GM10248 (cell line): ENCODE data around the gene ANKAR.

Source experiments
- CTCF ChIA-PET: fragments of 300-600 bp; sonication (Branson Sonifier 250); formaldehyde crosslinking; extraction: SDS; loops from one replicate; lab custom pipeline; 2021; ENCODE audit warnings: antibody characterized with exemption; lab: Yijun Ruan, JAX
- POLR2A ChIA-PET: fragments of 350-650 bp; sonication (Branson Sonifier 250); formaldehyde crosslinking; extraction: SDS; loops from one replicate; lab custom pipeline; 2020; ENCODE audit warnings: antibody characterized with exemption; lab: Yijun Ruan, JAX
- DNase-seq: peaks from one replicate; pipeline ENCODE4 v3.0.0; 2012; ENCODE audit errors: extremely low spot score
- CTCF ChIP-seq: IDR thresholded peaks from 2 replicates; pipeline ENCODE4 v1.5.1; 2012; ENCODE audit warnings: mild to moderate bottlenecking, low read depth; ENCODE audit errors: extremely low read depth, missing control alignments, control extremely low read depth

Gene ANKAR

DNA sequence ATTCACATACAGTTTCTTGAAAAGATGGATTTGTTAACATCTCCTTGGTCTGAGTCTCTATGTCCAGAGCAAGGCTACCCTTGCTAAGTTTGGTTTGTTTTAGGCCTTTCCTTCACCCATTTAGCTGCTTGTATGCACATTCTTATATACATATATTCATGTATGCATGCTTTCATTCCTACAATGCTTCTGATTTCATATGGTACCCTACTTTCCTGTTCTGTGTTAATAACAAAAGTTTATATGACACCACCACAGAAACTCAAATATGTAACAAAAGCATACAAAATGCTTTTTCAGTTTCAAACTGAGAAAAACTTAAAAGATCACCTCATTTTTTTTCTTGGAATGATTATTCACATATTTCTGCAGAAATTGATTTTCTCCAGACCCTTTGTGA is 48.7 kb downstream of the ANKAR start:
- ChIA-PET POLR2A (no interaction called here), CTCF (interaction anchor here (1.2 to 1.8 kb wide), 3 partner anchors 16 to 25 kb away, joined by 3 to 5 read pairs (median 3); no protein-coding TSS in a partner anchor)
- TF ChIP-seq CTCF, result no peak
- DNase-seq, result no peak
